ENCODE data around the gene RAD1.

GRCh38 chr5:34924462-34924765 lies 9.1 kb upstream of the RAD1 start:
- TF ChIP-seq CTCF (IDR thresholded peaks at IDR 0.05) = no peak
- TF ChIP-seq EP300 (IDR thresholded peaks at IDR 0.05) = no peak
- no peak for TF ChIP-seq POLR2A (IDR thresholded peaks at IDR 0.05)
- TF ChIP-seq POLR2AphosphoS5 (IDR thresholded peaks at IDR 0.05) = no peak
